Heart left ventricle (tissue), 13 donors: ENCODE results near the gene PRPF18.

Experiments
- POLR2A ChIP-seq, 2 donors: fragments of 450-650 bp; IDR thresholded peaks; one replicate each; pipeline ENCODE4 v1.6.1; 2017; ENCODE audit warnings: antibody characterized with exemption in 2 of 2, mild to moderate bottlenecking in 2 of 2, moderate library complexity in 2 of 2
- TF ChIP-seq, protein P1 (sequence below), 12 donors: fragments of 200-600 bp; sonication (generic) in 4 of 12; IDR thresholded peaks; one replicate each; pipeline versions ENCODE4 v1.5.0 to v1.8.0; 2018 to 2022; ENCODE audit warnings: antibody characterized with exemption in 12 of 12, mild to moderate bottlenecking in 5 of 12
- donor health status: ischemic (EF 13 %, LVEDD 7.1; RV severe dilation, severe dysfunction).
- donor health status: DM: no; HTN: yes; CAD: no.
- donor health status: DM: no; HTN: no; CAD: no.
- donor health status: ischemic (EF 25% LVEDD 6.9; RV normal size, moderate dysfunction).
- donor health status: ischemic (EF 25% LVEDD 5.7; RV mildly dilated, moderate dysfunction).
- donor health status: ischemic (EF 35%, LVEDD 5.7; RV mildly dilated, moderate dysfunction).
- donor health status: nonischemic (EF 11% LVEDD 7.7; RV severe dilation, severe dysfunction).
- donor health status: DM: yes; HTN: yes; CAD: no.
- donor health status: PGD.
- donor health status: ischemic (EF 29% LVEDD 5.4; RV normal size, mild dysfunction).
- donor health status: nonischemic (EF 23%, LVEDD 6.1; RV moderate dilation, normal function).

DNA sequence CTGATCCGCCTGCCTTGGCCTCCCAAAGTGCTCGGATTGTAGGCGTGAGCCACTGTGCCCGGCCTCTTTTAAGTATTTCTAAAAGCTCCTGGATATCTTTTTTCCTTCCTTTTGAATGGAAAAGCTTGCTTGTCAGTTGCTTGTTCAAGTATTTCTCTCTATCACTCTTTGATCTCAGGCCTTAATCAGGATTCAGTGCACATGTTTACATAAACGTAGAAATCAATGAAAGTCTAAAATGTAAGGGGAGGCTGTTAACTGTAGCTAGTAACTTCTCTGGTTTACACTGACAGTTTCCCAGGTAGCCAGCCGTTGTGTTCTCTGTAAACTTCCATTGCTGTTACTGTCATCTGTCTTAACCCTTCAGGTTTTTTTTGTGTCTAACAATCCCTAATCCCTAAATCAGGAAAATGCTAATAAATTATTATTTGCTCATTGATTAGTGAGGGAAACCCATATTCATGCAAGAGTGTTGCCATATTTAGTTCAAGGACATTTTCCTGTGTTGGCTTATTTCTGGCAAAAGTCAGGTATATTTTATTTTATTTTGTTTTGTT, 1.5 kb upstream of the PRPF18 start:
- TF ChIP-seq, protein P1, sequence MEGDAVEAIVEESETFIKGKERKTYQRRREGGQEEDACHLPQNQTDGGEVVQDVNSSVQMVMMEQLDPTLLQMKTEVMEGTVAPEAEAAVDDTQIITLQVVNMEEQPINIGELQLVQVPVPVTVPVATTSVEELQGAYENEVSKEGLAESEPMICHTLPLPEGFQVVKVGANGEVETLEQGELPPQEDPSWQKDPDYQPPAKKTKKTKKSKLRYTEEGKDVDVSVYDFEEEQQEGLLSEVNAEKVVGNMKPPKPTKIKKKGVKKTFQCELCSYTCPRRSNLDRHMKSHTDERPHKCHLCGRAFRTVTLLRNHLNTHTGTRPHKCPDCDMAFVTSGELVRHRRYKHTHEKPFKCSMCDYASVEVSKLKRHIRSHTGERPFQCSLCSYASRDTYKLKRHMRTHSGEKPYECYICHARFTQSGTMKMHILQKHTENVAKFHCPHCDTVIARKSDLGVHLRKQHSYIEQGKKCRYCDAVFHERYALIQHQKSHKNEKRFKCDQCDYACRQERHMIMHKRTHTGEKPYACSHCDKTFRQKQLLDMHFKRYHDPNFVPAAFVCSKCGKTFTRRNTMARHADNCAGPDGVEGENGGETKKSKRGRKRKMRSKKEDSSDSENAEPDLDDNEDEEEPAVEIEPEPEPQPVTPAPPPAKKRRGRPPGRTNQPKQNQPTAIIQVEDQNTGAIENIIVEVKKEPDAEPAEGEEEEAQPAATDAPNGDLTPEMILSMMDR (IDR thresholded peaks at IDR 0.05) = no peak
- TF ChIP-seq POLR2A (IDR thresholded peaks at IDR 0.05) = no peak
